Fibroblast of peridontal ligament (primary cell): ENCODE results near the gene FEN1.

ENCODE experiments used
- DNase-seq: peaks from one replicate; pipeline ENCODE4 v3.0.0-alpha.2; 2010; ENCODE audit errors: extremely low read depth

Gene FEN1

GRCh38 chr11:61794579-61794978 is 1.9 kb downstream of the FEN1 start:
- DNase-seq = no peak

- DNase-seq = no peak
These were observed 2.7 kb downstream of the FEN1 start for GRCh38 chr11:61795459-61795858.

- DNase-seq = no peak
These were observed 3.3 kb downstream of the FEN1 start for GRCh38 chr11:61795876-61796526.

- peak; percentile 93 for DNase-seq
These were observed 4.7 kb downstream of the FEN1 start for GRCh38 chr11:61797263-61797944.

- no peak for DNase-seq
These were observed 7.1 kb downstream of the FEN1 start for GRCh38 chr11:61799665-61800284.

GRCh38 chr11:61800331-61801281 is 7.9 kb downstream of the FEN1 start:
- DNase-seq = no peak

- DNase-seq = no peak
These were observed 9.9 kb downstream of the FEN1 start for GRCh38 chr11:61802605-61803004.

GRCh38 chr11:61803889-61804647 is 11.4 kb downstream of the FEN1 start:
- DNase-seq = peak; percentile 43

GRCh38 chr11:61805146-61805545 is 12.4 kb downstream of the FEN1 start:
- no peak for DNase-seq

- DNase-seq = no peak
These were observed 14.1 kb downstream of the FEN1 start for GRCh38 chr11:61806785-61807184.

- no peak for DNase-seq
These were observed 18.0 kb downstream of the FEN1 start for GRCh38 chr11:61810671-61811175.

GRCh38 chr11:61811831-61812230 is 19.1 kb downstream of the FEN1 start:
- DNase-seq = no peak

GRCh38 chr11:61812736-61813411 is 20.2 kb downstream of the FEN1 start:
- no peak for DNase-seq

- peak; percentile 14 for DNase-seq
These were observed 21.7 kb downstream of the FEN1 start for GRCh38 chr11:61814247-61814957.

- DNase-seq = peak; percentile 93
These were observed 22.5 kb downstream of the FEN1 start for GRCh38 chr11:61814958-61815789.

- peak; percentile 32 for DNase-seq
These were observed 23.4 kb downstream of the FEN1 start for GRCh38 chr11:61815790-61816735.

GRCh38 chr11:61816736-61817455 is 24.2 kb downstream of the FEN1 start, which contains the start of gene FADS1:
Gene FADS1, minus strand, starts transcription at chr11:61817003. Its CDS starts 74 bp downstream, at chr11:61816929.
- DNase-seq = peak; percentile 91
